ENCODE results near the gene SAMD10.

SAMD10 gene

GRCh38 chr20:63959699-63960075 lies 19.8 kb downstream of the SAMD10 start:
- ChIA-PET POLR2A (no interaction called here), CTCF (interaction anchor here (1.3 kb wide), 1 partner anchor 422 kb away, joined by 4 read pairs; no protein-coding TSS in a partner anchor)
- TF ChIP-seq, protein P1, sequence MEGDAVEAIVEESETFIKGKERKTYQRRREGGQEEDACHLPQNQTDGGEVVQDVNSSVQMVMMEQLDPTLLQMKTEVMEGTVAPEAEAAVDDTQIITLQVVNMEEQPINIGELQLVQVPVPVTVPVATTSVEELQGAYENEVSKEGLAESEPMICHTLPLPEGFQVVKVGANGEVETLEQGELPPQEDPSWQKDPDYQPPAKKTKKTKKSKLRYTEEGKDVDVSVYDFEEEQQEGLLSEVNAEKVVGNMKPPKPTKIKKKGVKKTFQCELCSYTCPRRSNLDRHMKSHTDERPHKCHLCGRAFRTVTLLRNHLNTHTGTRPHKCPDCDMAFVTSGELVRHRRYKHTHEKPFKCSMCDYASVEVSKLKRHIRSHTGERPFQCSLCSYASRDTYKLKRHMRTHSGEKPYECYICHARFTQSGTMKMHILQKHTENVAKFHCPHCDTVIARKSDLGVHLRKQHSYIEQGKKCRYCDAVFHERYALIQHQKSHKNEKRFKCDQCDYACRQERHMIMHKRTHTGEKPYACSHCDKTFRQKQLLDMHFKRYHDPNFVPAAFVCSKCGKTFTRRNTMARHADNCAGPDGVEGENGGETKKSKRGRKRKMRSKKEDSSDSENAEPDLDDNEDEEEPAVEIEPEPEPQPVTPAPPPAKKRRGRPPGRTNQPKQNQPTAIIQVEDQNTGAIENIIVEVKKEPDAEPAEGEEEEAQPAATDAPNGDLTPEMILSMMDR (IDR thresholded peaks at IDR 0.05; ENCODE audit: control extremely low read depth, extremely low read depth, low read depth, missing control alignments) = no peak
- no peak for DNase-seq (ENCODE audit: extremely low spot score)

GRCh38 chr20:63958964-63959698 lies 20.3 kb downstream of the SAMD10 start:
- DNase-seq (ENCODE audit: extremely low spot score) = no peak
- CTCF ChIA-PET = interaction anchor here (1.2 to 1.3 kb wide), 2 partner anchors 21 to 422 kb away, joined by 4 to 5 read pairs; partner anchors contain the start of gene SAMD10
- TF ChIP-seq, protein P1 (IDR thresholded peaks at IDR 0.05; ENCODE audit: control extremely low read depth, extremely low read depth, low read depth, missing control alignments) = no peak
- POLR2A ChIA-PET = no interaction called here

- CTCF ChIA-PET = interaction anchor here (1.2 to 2.0 kb wide), 3 partner anchors 8 to 421 kb away, joined by 4 to 5 read pairs (median 4); partner anchors contain the start of gene SAMD10
- TF ChIP-seq, protein P1 (IDR thresholded peaks at IDR 0.05; ENCODE audit: control extremely low read depth, extremely low read depth, low read depth, missing control alignments) = no peak
- DNase-seq (ENCODE audit: extremely low spot score) = no peak
- POLR2A ChIA-PET = no interaction called here
These were observed 21.0 kb downstream of the SAMD10 start for GRCh38 chr20:63958471-63958870.

DNA sequence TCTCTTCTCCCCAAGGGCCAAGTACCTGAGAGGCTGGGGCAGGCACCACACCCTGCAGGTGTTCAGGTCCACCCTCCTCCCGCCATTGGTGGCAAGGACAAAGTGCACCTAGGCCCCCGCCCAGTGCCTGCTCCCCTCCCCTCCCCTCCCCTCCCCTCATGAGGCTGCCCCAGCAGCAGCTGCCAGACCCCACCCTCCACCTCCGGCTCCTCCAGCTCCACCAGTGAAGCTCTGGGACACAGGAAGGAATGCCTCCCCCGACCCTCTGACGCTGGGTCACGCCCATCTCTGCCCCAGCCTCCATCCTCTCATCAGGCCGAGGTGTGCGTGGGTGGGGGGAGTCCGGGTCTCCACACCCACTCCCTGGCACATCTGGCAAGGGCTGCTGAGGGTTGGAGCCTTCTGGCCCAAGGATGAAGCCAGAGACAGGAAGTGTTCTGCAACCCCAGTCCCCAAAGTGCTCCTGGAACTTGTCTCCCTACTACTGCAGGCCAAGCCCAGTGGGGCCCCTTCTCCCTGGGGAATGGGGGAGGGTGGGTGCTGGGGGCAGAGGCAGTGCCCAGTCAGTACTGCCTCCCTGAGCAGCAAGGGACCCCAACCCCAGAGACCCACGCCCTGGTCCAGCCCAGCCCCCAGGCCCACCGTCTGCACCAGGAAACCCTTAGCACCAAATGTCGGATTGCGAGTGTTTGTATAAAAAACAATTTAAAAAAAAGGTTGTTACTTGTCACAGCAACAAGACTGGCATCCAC lies 21.6 kb downstream of the SAMD10 start:
- POLR2A ChIA-PET = no interaction called here
- CTCF ChIA-PET = interaction anchor here (1.0 to 2.0 kb wide), 3 partner anchors 9 to 420 kb away, joined by 3 to 5 read pairs (median 4); no protein-coding TSS in a partner anchor
- DNase-seq (ENCODE audit: extremely low spot score) = no peak

DNA sequence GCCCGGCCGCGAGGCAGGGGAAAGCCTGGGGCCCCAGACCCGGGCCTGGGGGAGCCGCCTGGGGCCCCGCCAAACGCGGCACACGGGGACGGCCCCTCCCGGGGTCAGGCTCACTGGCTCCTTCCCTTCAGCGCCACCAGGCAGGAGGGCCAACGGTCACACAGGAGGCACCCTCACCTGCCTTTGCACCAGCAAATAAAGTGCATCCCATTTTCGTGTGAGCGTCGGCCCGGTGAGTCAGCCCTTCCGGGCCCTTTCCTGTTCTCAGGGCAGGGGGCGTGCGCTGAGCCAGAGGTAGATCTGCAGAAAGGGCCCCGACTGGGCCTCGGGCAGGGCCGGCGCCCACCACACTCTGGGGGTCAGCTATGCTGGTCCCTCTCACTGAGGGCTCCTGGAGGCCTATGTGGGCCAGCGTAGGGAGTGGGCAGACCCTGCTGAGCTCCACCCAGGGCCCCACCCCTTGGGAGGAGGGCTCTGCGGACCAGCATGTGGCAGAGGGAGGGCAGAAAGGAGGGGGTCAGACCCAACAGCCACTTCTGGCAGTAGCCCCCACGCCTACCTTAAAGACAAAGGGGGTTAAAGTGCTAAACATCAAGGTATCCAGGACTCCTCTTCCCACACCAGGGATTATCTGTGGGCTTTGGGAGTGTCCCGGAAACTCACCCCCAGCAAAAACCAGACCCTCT lies 22.3 kb downstream of the SAMD10 start:
- CTCF ChIA-PET = interaction anchor here (1.0 to 2.0 kb wide), 4 partner anchors 9 to 419 kb away, joined by 3 to 9 read pairs (median 4); partner anchors contain the start of gene PRPF6
- POLR2A ChIA-PET = no interaction called here
- TF ChIP-seq, protein P1 (IDR thresholded peaks at IDR 0.05; ENCODE audit: control extremely low read depth, extremely low read depth, low read depth, missing control alignments) = no peak
- peak; percentile 71 for DNase-seq (ENCODE audit: extremely low spot score)

More for the DNA sequence above, 21.6 kb downstream of the SAMD10 start:
- TF ChIP-seq, protein P1 (IDR thresholded peaks at IDR 0.05; ENCODE audit: control extremely low read depth, extremely low read depth, low read depth, missing control alignments) = no peak

- TF ChIP-seq, protein P1 (IDR thresholded peaks at IDR 0.05; ENCODE audit: control extremely low read depth, extremely low read depth, low read depth, missing control alignments) = no peak
- no peak for DNase-seq (ENCODE audit: extremely low spot score)
- POLR2A ChIA-PET = no interaction called here
- CTCF ChIA-PET = interaction anchor here (0.6 to 2.0 kb wide), 5 partner anchors 10 to 419 kb away, joined by 3 to 9 read pairs (median 4); partner anchors contain the start of gene PRPF6
These were observed 22.8 kb downstream of the SAMD10 start for GRCh38 chr20:63956664-63957003.
